Thoracic aorta (tissue), 2 donors: Measurements from ENCODE around the gene KIF5C. TPM values are rescaled to one million over a fixed set of nuclear protein-coding genes. Genes with fewer than 3 reads are reported as not detected.

Experiments used
- ATAC-seq: fragments of 150-250 bp; one replicate; pipeline ENCODE4 v1.8.0; 2017; ENCODE audit warnings: low read depth; ENCODE audit not compliant: insufficient number of reproducible peaks, low FRiP score
- DNase-seq: peaks from one replicate; pipeline ENCODE4 v3.0.0-alpha.2; 2020; ENCODE audit warnings: low spot score
- H3K27ac ChIP-seq, 2 donors: fragments of 200-600 bp; sonication (generic); 1 replicate in 1 of 2; 2 replicates in 1 of 2; pipeline ENCODE4 v1.5.1; 2016; ENCODE audit warnings: mild to moderate bottlenecking in 2 of 2, moderate library complexity in 2 of 2
- H3K27me3 ChIP-seq: fragments of 200-600 bp; sonication (generic); replicated peaks from 2 replicates; pipeline ENCODE4 v1.6.0; 2016; ENCODE audit warnings: mild to moderate bottlenecking; ENCODE audit not compliant: insufficient read depth
- H3K36me3 ChIP-seq: fragments of 200-600 bp; sonication (generic); one replicate; pipeline ENCODE4 v1.5.1; 2016
- H3K4me1 ChIP-seq, 2 donors: fragments of 200-600 bp; sonication (generic); 1 replicate in 1 of 2; 2 replicates in 1 of 2; pipeline versions ENCODE4 v1.5.1 to v1.6.0; 2016; ENCODE audit warnings: low read depth in 2 of 2, mild to moderate bottlenecking in 1 of 2; ENCODE audit not compliant: control insufficient read depth in 1 of 2
- H3K4me3 ChIP-seq: fragments of 200-600 bp; sonication (generic); 2 replicates; pipeline ENCODE4 v1.5.1; 2016; ENCODE audit warnings: mild to moderate bottlenecking
- H3K9me3 ChIP-seq: fragments of 200-600 bp; sonication (generic); 2 replicates; pipeline ENCODE4 v1.5.1; 2016
- CTCF ChIP-seq: fragments of 200-600 bp; sonication (generic); IDR thresholded peaks from one replicate; pipeline ENCODE4 v1.5.1; 2019; ENCODE audit warnings: antibody characterized with exemption
- total RNA-seq, 2 donors: library from RNA; depleted of rRNA; stranded (reverse); fragments of >200 nt; gene quantifications; one replicate each; pipeline versions ENCODE4 v1.1.0 to v1.2.3, GENCODE V29; 2016

The KIF5C gene
- total RNA-seq, 2 donors from 2014 or later, result 4.5 to 7.3 TPM

DNA sequence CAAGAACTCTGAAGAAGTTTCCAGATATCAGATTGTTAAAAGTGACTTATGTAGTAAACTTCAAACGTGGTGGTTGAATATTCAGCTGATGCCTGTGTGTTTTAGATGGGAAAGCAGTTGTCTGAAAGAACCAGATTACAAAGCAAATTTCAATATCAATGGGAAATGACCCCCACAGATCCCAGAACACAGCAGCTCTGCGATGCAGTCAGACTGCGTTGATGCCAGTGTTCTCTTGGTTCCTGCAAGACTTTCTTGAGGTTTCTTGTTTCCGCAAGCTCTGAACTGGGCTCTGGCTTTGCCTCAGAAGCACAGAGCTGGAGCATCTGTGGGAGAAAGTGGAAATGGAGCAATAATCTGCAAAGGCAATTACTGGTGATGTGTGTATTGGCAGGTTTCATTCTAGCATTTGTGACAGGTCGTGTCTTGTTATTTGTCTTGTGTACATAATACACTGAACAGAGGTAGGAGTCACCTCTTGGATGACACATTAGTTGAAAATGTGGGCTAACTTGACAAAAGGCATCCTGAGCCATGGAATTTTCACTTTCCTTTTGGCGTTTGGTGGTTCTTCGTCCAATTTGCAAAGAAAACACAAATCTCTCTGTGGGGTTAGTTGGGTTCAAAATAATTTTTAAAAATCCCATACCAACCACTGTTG, 152.7 kb downstream of the KIF5C start:
- no peak overlapping the region for H3K4me3 ChIP-seq
- TF ChIP-seq CTCF, result no peak
- H3K4me1 ChIP-seq, result no peaks in the 10 kb centered on the region
- ATAC-seq (no peak), DNase-seq (no peak)
- H3K9me3 ChIP-seq, result no peaks in the 10 kb centered on the region
- no peaks in the 10 kb centered on the region for H3K27me3 ChIP-seq
- no peak overlapping the region for H3K27ac ChIP-seq
- H3K36me3 ChIP-seq, result no peaks in the 10 kb centered on the region

DNA sequence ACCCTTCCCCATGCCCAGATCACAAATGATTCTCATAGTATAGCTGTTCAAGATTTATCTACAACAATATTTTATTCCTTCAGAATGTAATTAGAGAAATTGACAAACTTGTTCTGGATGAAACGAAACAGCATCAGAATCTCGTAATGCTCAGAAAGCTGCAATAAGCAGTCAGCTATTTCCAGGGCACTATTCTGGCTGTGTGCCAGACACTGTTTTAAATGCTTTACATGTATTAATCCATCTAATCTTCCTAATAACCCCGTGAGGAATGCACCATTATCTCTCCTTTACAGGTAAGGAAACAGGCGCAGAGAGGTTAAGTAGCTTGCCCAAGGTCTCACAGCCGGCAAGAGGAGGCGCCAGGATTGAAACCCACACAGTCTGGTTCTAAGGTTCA, 153.3 kb downstream of the KIF5C start:
- no peak overlapping the region for H3K4me3 ChIP-seq
- H3K9me3 ChIP-seq, result no peaks in the 10 kb centered on the region
- no peak overlapping the region for H3K27ac ChIP-seq
- no peaks in the 10 kb centered on the region for H3K4me1 ChIP-seq
- ATAC-seq (no peak), DNase-seq (no peak)
- H3K27me3 ChIP-seq, result no peaks in the 10 kb centered on the region
- no peak for TF ChIP-seq CTCF
- no peaks in the 10 kb centered on the region for H3K36me3 ChIP-seq

DNA sequence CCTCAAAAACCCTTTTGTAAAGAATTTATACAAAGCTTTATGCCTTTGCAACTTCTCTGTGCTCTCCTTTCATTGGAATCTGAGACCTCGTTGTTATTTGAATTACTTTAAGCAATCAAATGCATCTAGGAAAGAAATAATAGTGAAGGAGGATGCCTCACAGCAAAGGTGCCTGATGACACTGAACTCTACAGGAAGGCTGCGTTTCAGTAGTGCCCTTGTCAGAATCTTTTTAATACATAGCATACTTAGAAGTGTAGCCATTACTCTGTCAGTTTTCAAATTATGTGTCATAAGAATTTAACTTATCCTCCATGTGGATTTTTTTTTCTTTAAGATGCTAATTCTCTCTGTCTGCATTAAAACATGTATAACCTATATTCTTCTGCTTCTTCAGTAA, 153.9 kb downstream of the KIF5C start:
- DNase-seq, result no peak
- Histone ChIP-seq H3K4me1 (no peaks in the 10 kb centered on the region), H3K4me3 (no peak overlapping the region), H3K36me3 (no peaks in the 10 kb centered on the region), H3K9me3 (no peaks in the 10 kb centered on the region), H3K27me3 (no peaks in the 10 kb centered on the region), H3K27ac (no peak overlapping the region)
- ATAC-seq, result no peak
- TF ChIP-seq CTCF, result no peak

- no peaks in the 10 kb centered on the region for H3K4me1 ChIP-seq
- H3K9me3 ChIP-seq, result no peaks in the 10 kb centered on the region
- no peak overlapping the region for H3K27ac ChIP-seq
- no peak for DNase-seq
- H3K36me3 ChIP-seq, result no peaks in the 10 kb centered on the region
- no peak for TF ChIP-seq CTCF
- no peak for ATAC-seq
- H3K27me3 ChIP-seq, result no peaks in the 10 kb centered on the region
- H3K4me3 ChIP-seq, result no peak overlapping the region
Observed at GRCh38 chr2:149029307-149029965, 154.4 kb downstream of the KIF5C start.

GRCh38 chr2:149031396-149031795, 156.4 kb downstream of the KIF5C start:
- Histone ChIP-seq H3K27me3 (no peaks in the 10 kb centered on the region), H3K4me3 (no peak overlapping the region), H3K36me3 (no peaks in the 10 kb centered on the region), H3K4me1 (no peaks in the 10 kb centered on the region), H3K27ac (no peak overlapping the region), H3K9me3 (no peaks in the 10 kb centered on the region)
- ATAC-seq, result no peak
- no peak for DNase-seq
- TF ChIP-seq CTCF, result no peak
